Caco-2 (cell line): Measurements from ENCODE around the gene AXDND1. TPM values are rescaled to one million over a fixed set of nuclear protein-coding genes. Genes with fewer than 3 reads are reported as not detected.

ENCODE experiments used
- BruUV-seq: library from RNA; stranded (reverse); fragments of 400-500 nt; replicated peaks from 2 replicates; lab custom pipeline; 2021; lab: Mats Ljungman, UMichigan
- CTCF ChIA-PET: fragments of 300-600 bp; sonication (Branson Sonifier 250); formaldehyde crosslinking; loops from one replicate; lab custom pipeline; 2022; ENCODE audit warnings: antibody characterized with exemption; lab: Charles Lee
- POLR2A ChIA-PET: fragments of 300-600 bp; sonication (Branson Sonifier 250); formaldehyde crosslinking; loops from one replicate; lab custom pipeline; 2022; ENCODE audit warnings: antibody characterized with exemption; lab: Charles Lee
- DNase-seq, 2 experiments: peaks; one replicate each; pipeline versions ENCODE4 v3.0.0 to v3.0.0-alpha.2; 2020 to 2022
- H3K27me3 ChIP-seq: replicated peaks from 2 replicates; pipeline ENCODE4 v1.6.0; 2011; ENCODE audit warnings: low read length; ENCODE audit not compliant: control insufficient read depth, insufficient read depth
- H3K36me3 ChIP-seq: 2 replicates; pipeline ENCODE4 v1.5.1; 2011; ENCODE audit warnings: low read length; ENCODE audit not compliant: control insufficient read depth, insufficient read depth
- H3K4me1 ChIP-seq: fragments of 250-450 bp; sonication (Bioruptor Pico); 2 replicates; pipeline ENCODE4 v1.5.1; 2020; ENCODE audit warnings: mild to moderate bottlenecking
- H3K4me3 ChIP-seq: 2 replicates; pipeline ENCODE4 v1.5.1; 2011; ENCODE audit warnings: low read depth, mild to moderate bottlenecking, control low read depth, low read length
- H3K9me3 ChIP-seq: fragments of 250-450 bp; sonication (Bioruptor Pico); 2 replicates; pipeline ENCODE4 v1.5.1; 2020; ENCODE audit warnings: mild to moderate bottlenecking, moderate library complexity
- H3K27ac Mint-ChIP-seq: one replicate; pipeline ENCODE4 v1.8.0; 2022; ENCODE audit warnings: mixed read lengths; ENCODE audit not compliant: unreplicated experiment
- H3K27me3 Mint-ChIP-seq: one replicate; pipeline ENCODE4 v1.8.0; 2022; ENCODE audit warnings: mixed read lengths; ENCODE audit not compliant: insufficient read depth, unreplicated experiment
- H3K36me3 Mint-ChIP-seq: one replicate; pipeline ENCODE4 v1.8.0; 2022; ENCODE audit warnings: mild to moderate bottlenecking, mixed read lengths; ENCODE audit not compliant: insufficient read depth, unreplicated experiment
- H3K4me1 Mint-ChIP-seq: one replicate; pipeline ENCODE4 v1.8.0; 2022; ENCODE audit warnings: low read depth, mixed read lengths; ENCODE audit not compliant: unreplicated experiment
- H3K4me3 Mint-ChIP-seq: one replicate; pipeline ENCODE4 v1.8.0; 2022; ENCODE audit warnings: mild to moderate bottlenecking, moderate library complexity, mixed read lengths; ENCODE audit not compliant: unreplicated experiment
- H3K9me3 Mint-ChIP-seq: one replicate; pipeline ENCODE4 v1.8.0; 2022; ENCODE audit warnings: mixed read lengths; ENCODE audit not compliant: unreplicated experiment
- intact Hi-C: fragments of 100-400 bp; cut with micrococcal nuclease; formaldehyde crosslinking; loops from one replicate; pipeline ENCODE4 v1.10.0; 2022; ENCODE audit not compliant: unreplicated experiment
- total RNA-seq: library from RNA; stranded (reverse); gene quantifications from 2 replicates; pipeline ENCODE4 v1.2.3, GENCODE V29; 2022
- TF ChIP-seq, protein P1 (sequence below), 2 experiments: fragments of 200-600 bp in 1 of 2; IDR thresholded peaks; 1 replicate in 1 of 2; 2 replicates in 1 of 2; pipeline versions ENCODE4 v1.5.1 to v1.8.0; 2011 to 2022; ENCODE audit warnings: antibody characterized with exemption in 1 of 2, control low read depth in 1 of 2, inconsistent platforms in 1 of 2, low read depth in 1 of 2, low read length in 1 of 2, mild to moderate bottlenecking in 1 of 2, moderate library complexity in 1 of 2; ENCODE audit not compliant: insufficient read depth in 1 of 2, severe bottlenecking in 1 of 2, unreplicated experiment in 1 of 2

Gene AXDND1
- total RNA-seq, 1 experiment from 2014 or later, result not detected

DNA sequence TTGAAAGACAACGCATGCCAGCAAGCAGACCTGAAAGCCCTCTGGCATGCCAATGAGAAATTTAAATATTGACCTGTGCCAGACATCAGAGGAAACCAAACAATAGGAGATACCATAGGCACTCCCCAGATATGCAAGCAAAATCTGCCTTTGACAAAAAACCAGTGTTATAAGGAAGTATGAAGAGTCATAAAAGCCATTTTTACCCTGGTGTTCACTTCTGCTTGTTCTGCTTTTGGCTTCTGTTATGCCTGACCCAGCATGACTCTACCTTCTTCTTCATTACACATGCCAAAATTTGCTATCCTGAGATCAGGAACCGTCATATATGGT, 183.6 kb downstream of the AXDND1 start:
- ChIA-PET POLR2A (no interaction called here), CTCF (no interaction called here)
- no TSS peak for BruUV-seq
- Mint-ChIP-seq H3K9me3 (no peaks in the 10 kb centered on the region), H3K4me3 (no peak overlapping the region), H3K36me3 (no peaks in the 10 kb centered on the region), H3K4me1 (no peaks in the 10 kb centered on the region), H3K27me3 (no peaks in the 10 kb centered on the region), H3K27ac (no peak overlapping the region)
- Histone ChIP-seq H3K36me3 (no peaks in the 10 kb centered on the region), H3K4me1 (peaks cover 7% of the 10 kb centered on the region; the same call in 1 of the 2 replicates), H3K27me3 (no peaks in the 10 kb centered on the region), H3K9me3 (no peaks in the 10 kb centered on the region), H3K4me3 (no peak overlapping the region)
- intact Hi-C loops, result no loop called here
- DNase-seq, result no peak
- TF ChIP-seq, protein P1, sequence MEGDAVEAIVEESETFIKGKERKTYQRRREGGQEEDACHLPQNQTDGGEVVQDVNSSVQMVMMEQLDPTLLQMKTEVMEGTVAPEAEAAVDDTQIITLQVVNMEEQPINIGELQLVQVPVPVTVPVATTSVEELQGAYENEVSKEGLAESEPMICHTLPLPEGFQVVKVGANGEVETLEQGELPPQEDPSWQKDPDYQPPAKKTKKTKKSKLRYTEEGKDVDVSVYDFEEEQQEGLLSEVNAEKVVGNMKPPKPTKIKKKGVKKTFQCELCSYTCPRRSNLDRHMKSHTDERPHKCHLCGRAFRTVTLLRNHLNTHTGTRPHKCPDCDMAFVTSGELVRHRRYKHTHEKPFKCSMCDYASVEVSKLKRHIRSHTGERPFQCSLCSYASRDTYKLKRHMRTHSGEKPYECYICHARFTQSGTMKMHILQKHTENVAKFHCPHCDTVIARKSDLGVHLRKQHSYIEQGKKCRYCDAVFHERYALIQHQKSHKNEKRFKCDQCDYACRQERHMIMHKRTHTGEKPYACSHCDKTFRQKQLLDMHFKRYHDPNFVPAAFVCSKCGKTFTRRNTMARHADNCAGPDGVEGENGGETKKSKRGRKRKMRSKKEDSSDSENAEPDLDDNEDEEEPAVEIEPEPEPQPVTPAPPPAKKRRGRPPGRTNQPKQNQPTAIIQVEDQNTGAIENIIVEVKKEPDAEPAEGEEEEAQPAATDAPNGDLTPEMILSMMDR (IDR thresholded peaks at IDR 0.05; ENCODE audit: insufficient read depth in 1 of 2, low read depth in 1 of 2, low read length in 1 of 2, severe bottlenecking in 1 of 2, unreplicated experiment in 1 of 2), result no peak

DNA sequence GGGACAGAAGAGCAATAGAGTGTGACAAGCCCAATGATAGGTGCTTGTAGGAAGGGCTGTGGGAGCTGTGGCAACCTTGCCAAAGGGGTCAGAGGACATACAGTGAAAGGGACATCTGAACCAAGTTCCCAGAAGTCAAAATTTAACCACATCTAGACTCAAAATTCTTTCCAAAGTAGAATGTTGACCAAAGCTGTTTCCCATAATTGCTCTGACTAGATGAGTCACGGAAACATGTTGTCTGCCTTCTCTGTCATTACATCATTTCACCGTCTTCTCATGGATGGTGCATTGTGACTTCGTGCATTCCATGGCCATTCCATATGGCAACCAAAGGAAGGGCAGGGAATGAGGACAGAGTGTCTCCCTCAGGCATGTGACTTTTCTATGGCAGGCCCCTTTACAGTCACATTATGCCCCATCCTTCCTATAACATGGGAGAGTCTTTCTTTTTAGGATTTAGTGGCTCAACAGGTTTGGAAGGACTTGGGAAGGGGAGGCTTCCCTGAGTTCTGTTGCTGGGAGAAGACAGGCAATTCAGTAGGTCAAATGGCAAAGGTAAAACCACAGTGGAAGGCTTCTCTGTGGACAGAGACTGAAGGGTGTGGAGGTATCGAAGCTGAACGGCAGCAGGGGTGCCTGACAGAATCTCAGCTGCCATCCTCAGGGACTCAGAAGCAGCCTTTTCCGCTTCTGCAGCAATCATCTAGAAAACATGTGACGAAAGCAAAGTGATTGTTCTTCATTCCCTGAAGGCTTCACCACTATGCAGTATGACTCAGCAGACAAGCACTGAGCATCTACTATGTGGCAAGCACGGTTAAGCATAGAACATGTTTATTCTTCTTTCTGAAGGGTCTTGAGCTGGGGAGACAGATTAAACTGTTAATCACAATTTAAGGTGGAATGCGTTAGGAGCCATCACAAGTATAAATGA, 185.2 kb downstream of the AXDND1 start:
- Mint-ChIP-seq H3K4me1 (no peaks in the 10 kb centered on the region), H3K27me3 (peaks cover 3% of the 10 kb centered on the region), H3K36me3 (no peaks in the 10 kb centered on the region), H3K27ac (peak overlapping the region; percentile 5), H3K4me3 (no peak overlapping the region), H3K9me3 (no peaks in the 10 kb centered on the region)
- no peaks in the 10 kb centered on the region for H3K9me3 ChIP-seq
- peaks cover 7% of the 10 kb centered on the region; the same call in 1 of the 2 replicates for H3K4me1 ChIP-seq
- no peaks in the 10 kb centered on the region for H3K27me3 ChIP-seq
- BruUV-seq, result no TSS peak
- no peak for DNase-seq
- TF ChIP-seq, protein P1 (IDR thresholded peaks at IDR 0.05; ENCODE audit: insufficient read depth in 1 of 2, low read depth in 1 of 2, low read length in 1 of 2, severe bottlenecking in 1 of 2, unreplicated experiment in 1 of 2), result no peak
- intact Hi-C loops, result no loop called here
- ChIA-PET POLR2A (no interaction called here), CTCF (no interaction called here)
- no peaks in the 10 kb centered on the region for H3K36me3 ChIP-seq
- no peak overlapping the region for H3K4me3 ChIP-seq

DNA sequence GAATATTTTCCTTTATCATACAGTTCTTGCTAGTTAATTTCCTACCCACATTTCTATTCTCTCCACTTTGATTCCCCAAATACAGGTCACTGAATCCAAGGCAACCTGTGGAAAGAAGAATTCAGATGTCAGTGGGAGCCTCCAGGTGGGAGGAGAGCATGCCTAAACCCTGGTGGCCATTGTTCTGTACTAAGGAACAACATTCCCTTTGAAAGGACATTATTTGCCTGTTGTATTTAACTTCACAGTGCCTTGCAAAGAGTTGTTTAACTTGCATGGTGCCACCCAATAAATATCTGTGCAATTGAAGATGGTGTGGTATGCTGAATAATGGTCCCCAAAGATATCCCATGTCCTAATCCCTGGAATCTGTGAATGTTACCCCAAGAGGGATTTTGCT, 188.7 kb downstream of the AXDND1 start:
- intact Hi-C loops, result no loop called here
- Mint-ChIP-seq H3K4me3 (no peak overlapping the region), H3K27me3 (peaks cover 3% of the 10 kb centered on the region), H3K4me1 (no peaks in the 10 kb centered on the region), H3K36me3 (no peaks in the 10 kb centered on the region), H3K9me3 (no peaks in the 10 kb centered on the region), H3K27ac (no peak overlapping the region)
- no peak overlapping the region for H3K4me3 ChIP-seq
- TF ChIP-seq, protein P1 (IDR thresholded peaks at IDR 0.05; ENCODE audit: insufficient read depth in 1 of 2, low read depth in 1 of 2, low read length in 1 of 2, severe bottlenecking in 1 of 2, unreplicated experiment in 1 of 2), result no peak
- ChIA-PET CTCF (no interaction called here), POLR2A (no interaction called here)
- H3K9me3 ChIP-seq, result no peaks in the 10 kb centered on the region
- no peaks in the 10 kb centered on the region for H3K36me3 ChIP-seq
- DNase-seq, result no peak
- H3K4me1 ChIP-seq, result no peaks in the 10 kb centered on the region; the same call in 1 of the 2 replicates
- no peaks in the 10 kb centered on the region for H3K27me3 ChIP-seq
- no TSS peak for BruUV-seq
